H9 (cell line): Measurements from ENCODE around the gene ZHX3. TPM values are rescaled to one million over a fixed set of nuclear protein-coding genes. Genes with fewer than 3 reads are reported as not detected.

Source experiments
- DNase-seq: peaks from one replicate; pipeline ENCODE4 v3.0.0-alpha.2; 2017
- H2AFZ ChIP-seq: one replicate; pipeline ENCODE4 v1.6.1; 2013; ENCODE audit warnings: mild to moderate bottlenecking, low read length, control low read depth, moderate library complexity
- H2AK5ac ChIP-seq: 2 replicates; pipeline ENCODE4 v1.6.1; 2013; ENCODE audit warnings: low read length, control low read depth, mixed read lengths; ENCODE audit not compliant: insufficient read length
- H2BK120ac ChIP-seq: one replicate; pipeline ENCODE4 v1.6.1; 2013; ENCODE audit warnings: low read depth, mild to moderate bottlenecking, low read length, control low read depth, inconsistent platforms; ENCODE audit not compliant: poor library complexity, severe bottlenecking
- H2BK12ac ChIP-seq: 2 replicates; pipeline ENCODE4 v1.6.1; 2013; ENCODE audit warnings: low read length, control low read depth, mixed read lengths, low read depth; ENCODE audit not compliant: insufficient read length
- H2BK15ac ChIP-seq: 2 replicates; pipeline ENCODE4 v1.6.1; 2013; ENCODE audit warnings: low read depth, low read length, control low read depth
- H2BK20ac ChIP-seq: one replicate; pipeline ENCODE4 v1.6.1; 2013; ENCODE audit warnings: low read depth, mild to moderate bottlenecking, low read length, control low read depth, inconsistent platforms; ENCODE audit not compliant: poor library complexity, severe bottlenecking
- H2BK5ac ChIP-seq: 2 replicates; pipeline ENCODE4 v1.6.1; 2013; ENCODE audit warnings: low read length, control low read depth, mixed read lengths; ENCODE audit not compliant: insufficient read length
- H3K14ac ChIP-seq: 2 replicates; pipeline ENCODE4 v1.6.1; 2013; ENCODE audit warnings: low read length, control low read depth; ENCODE audit not compliant: insufficient read depth
- H3K18ac ChIP-seq: 2 replicates; pipeline ENCODE4 v1.6.1; 2013; ENCODE audit warnings: low read depth, mild to moderate bottlenecking, mixed read lengths, low read length, control low read depth; ENCODE audit not compliant: insufficient read length
- H3K23ac ChIP-seq: 2 replicates; pipeline ENCODE4 v1.6.1; 2013; ENCODE audit warnings: low read length, control low read depth, mixed read lengths, low read depth; ENCODE audit not compliant: insufficient read length
- H3K23me2 ChIP-seq: 2 replicates; pipeline ENCODE4 v1.6.1; 2013; ENCODE audit warnings: low read depth, mild to moderate bottlenecking, mixed read lengths, low read length, control low read depth; ENCODE audit not compliant: insufficient read length, poor library complexity, severe bottlenecking
- H3K27ac ChIP-seq: 2 replicates; pipeline ENCODE4 v1.5.1; 2013; ENCODE audit warnings: low read length, control low read depth, mixed read lengths, low read depth; ENCODE audit not compliant: insufficient read length
- H3K27me3 ChIP-seq: 2 replicates; pipeline ENCODE4 v1.6.1; 2013; ENCODE audit warnings: low read length, control low read depth, inconsistent platforms; ENCODE audit not compliant: insufficient read depth
- H3K4ac ChIP-seq: 2 replicates; pipeline ENCODE4 v1.6.1; 2013; ENCODE audit warnings: low read depth, mild to moderate bottlenecking, control low read depth, inconsistent platforms, low read length, moderate library complexity
- H3K4me1 ChIP-seq: 2 replicates; pipeline ENCODE4 v1.6.1; 2013; ENCODE audit warnings: low read length, control low read depth, inconsistent platforms; ENCODE audit not compliant: insufficient read depth
- H3K4me2 ChIP-seq: 2 replicates; pipeline ENCODE4 v1.6.1; 2013; ENCODE audit warnings: low read length, control low read depth, mixed read lengths; ENCODE audit not compliant: insufficient read length, insufficient read depth
- H3K56ac ChIP-seq: 2 replicates; pipeline ENCODE4 v1.6.1; 2013; ENCODE audit warnings: low read depth, mild to moderate bottlenecking, mixed read lengths, low read length, control low read depth; ENCODE audit not compliant: insufficient read length
- H3K79me1 ChIP-seq: 2 replicates; pipeline ENCODE4 v1.6.1; 2013; ENCODE audit warnings: low read depth, mild to moderate bottlenecking, moderate library complexity, low read length, control low read depth, inconsistent platforms; ENCODE audit not compliant: insufficient read depth, poor library complexity, severe bottlenecking
- H3K79me2 ChIP-seq: 2 replicates; pipeline ENCODE4 v1.6.1; 2013; ENCODE audit warnings: low read length, control low read depth, inconsistent platforms; ENCODE audit not compliant: insufficient read depth
- H3K9ac ChIP-seq: 2 replicates; pipeline ENCODE4 v1.6.1; 2013; ENCODE audit warnings: low read length, control low read depth, mixed read lengths; ENCODE audit not compliant: insufficient read length; ENCODE audit errors: extremely low read depth
- H3K9me3 ChIP-seq: one replicate; pipeline ENCODE4 v1.6.1; 2013; ENCODE audit warnings: low read depth, low read length, inconsistent platforms; ENCODE audit not compliant: control insufficient read depth
- H3T11ph ChIP-seq: one replicate; pipeline ENCODE4 v1.6.1; 2013; ENCODE audit warnings: mild to moderate bottlenecking, low read length, control low read depth, inconsistent platforms
- H4K20me1 ChIP-seq: one replicate; pipeline ENCODE4 v1.6.1; 2013; ENCODE audit not compliant: control insufficient read depth, insufficient read length, insufficient read depth
- H4K5ac ChIP-seq: 2 replicates; pipeline ENCODE4 v1.6.1; 2013; ENCODE audit warnings: low read depth, mild to moderate bottlenecking, mixed read lengths, low read length, control low read depth; ENCODE audit not compliant: insufficient read length
- H4K8ac ChIP-seq: replicated peaks from 2 replicates; pipeline ENCODE4 v1.6.1; 2013; ENCODE audit warnings: low read length, control low read depth, mixed read lengths, low read depth; ENCODE audit not compliant: insufficient read length
- H4K91ac ChIP-seq: 2 replicates; pipeline ENCODE4 v1.6.1; 2013; ENCODE audit warnings: low read depth, mild to moderate bottlenecking, moderate library complexity, mixed read lengths, low read length, control low read depth; ENCODE audit not compliant: insufficient read length
- H3K27ac Mint-ChIP-seq, 3 experiments: 2 replicates in 2 of 3; 3 replicates in 1 of 3; pipeline ENCODE4 v1.8.0; 2020 to 2021; ENCODE audit warnings: mixed read lengths in 3 of 3, mild to moderate bottlenecking in 1 of 3, moderate library complexity in 1 of 3
- H3K27me3 Mint-ChIP-seq: 2 replicates; pipeline ENCODE4 v1.8.0; 2021; ENCODE audit warnings: low read depth, mild to moderate bottlenecking, moderate library complexity, mixed read lengths
- H3K36me3 Mint-ChIP-seq, 3 experiments: 2 replicates in 2 of 3; 3 replicates in 1 of 3; pipeline ENCODE4 v1.8.0; 2020 to 2021; ENCODE audit warnings: low read depth in 3 of 3, mixed read lengths in 3 of 3; ENCODE audit not compliant: insufficient read depth in 1 of 3
- H3K4me1 Mint-ChIP-seq, 2 experiments: 2 replicates each; pipeline ENCODE4 v1.8.0; 2020; ENCODE audit warnings: mixed read lengths in 2 of 2
- H3K4me3 Mint-ChIP-seq, 2 experiments: 2 replicates in 1 of 2; 3 replicates in 1 of 2; pipeline ENCODE4 v1.8.0; 2020 to 2021; ENCODE audit warnings: mild to moderate bottlenecking in 2 of 2, mixed read lengths in 2 of 2, moderate library complexity in 1 of 2
- H3K9me3 Mint-ChIP-seq, 2 experiments: 2 replicates in 1 of 2; 3 replicates in 1 of 2; pipeline ENCODE4 v1.8.0; 2020; ENCODE audit warnings: mild to moderate bottlenecking in 2 of 2, mixed read lengths in 2 of 2, moderate library complexity in 1 of 2
- WGBS: extraction: QIAGEN DNeasy Blood & Tissue Kit; methylation state at CpG from one replicate; pipeline ENCODE4 v1.1.7; 2013; ENCODE audit warnings: missing lambda C conversion rate, low lambda C conversion rate, mixed read lengths; ENCODE audit not compliant: insufficient read length; ENCODE audit errors: extremely low coverage; 5-methylcytosine and 5-hydroxymethylcytosine counted together
- total RNA-seq: library from RNA; stranded (reverse); gene quantifications from 2 replicates; pipeline ENCODE4 v1.2.1, GENCODE V29; 2021
- TF ChIP-seq, protein P1 (sequence below): fragments of 200-600 bp; sonication (generic); conservative IDR thresholded peaks from 3 replicates; pipeline ENCODE4 v1.8.0; 2021; ENCODE audit warnings: antibody characterized with exemption, mild to moderate bottlenecking

Gene ZHX3
- total RNA-seq, 1 experiment from 2014 or later, result 4.4 TPM

DNA sequence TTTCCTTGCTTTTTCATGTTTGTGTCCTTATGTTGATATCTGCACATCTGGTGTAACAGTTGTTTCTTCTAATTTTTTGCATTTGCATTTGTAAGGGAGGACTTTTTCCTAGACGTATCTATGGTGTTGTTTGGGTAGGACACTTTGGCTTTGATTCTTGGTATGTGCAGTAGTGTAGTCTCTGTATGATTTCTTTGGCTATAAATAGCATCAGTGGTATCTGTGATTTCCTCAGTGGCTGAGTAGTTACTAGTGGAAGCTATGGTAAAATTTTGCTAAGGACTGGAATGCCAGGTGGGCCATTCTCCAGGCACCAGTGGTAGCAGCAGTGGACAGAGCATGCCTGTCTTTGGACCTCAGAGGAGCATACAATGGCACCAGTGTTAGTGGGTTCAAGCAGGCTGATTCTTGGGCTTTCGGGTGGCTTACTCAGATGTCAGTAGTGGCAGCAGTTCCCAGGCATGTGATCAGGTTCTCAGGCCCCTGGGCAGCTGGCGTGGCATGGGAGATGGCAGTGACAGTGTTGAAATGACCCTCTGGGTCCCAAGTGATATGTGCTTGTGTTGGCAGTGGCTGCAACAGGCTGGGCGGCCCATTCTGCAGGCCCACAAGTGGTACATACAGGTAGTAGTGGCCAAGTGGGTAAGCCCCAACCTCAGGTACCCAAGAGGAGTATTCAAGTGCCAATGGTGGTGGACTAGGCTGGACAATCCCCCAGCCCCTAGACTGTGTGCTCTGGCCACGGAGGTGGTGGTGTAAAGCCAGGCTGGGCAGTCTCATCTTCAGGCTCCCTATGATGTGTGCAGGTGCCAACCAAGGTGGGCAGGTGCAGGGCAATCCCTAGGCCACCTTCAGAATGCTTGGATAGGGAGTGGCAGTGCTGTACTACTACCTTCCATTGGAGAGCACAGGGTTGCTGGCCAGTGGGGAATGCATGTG is 125.7 kb downstream of the ZHX3 start:
- H2BK5ac ChIP-seq, result no peak overlapping the region
- no peaks in the 10 kb centered on the region for H3K79me1 ChIP-seq
- H2BK15ac ChIP-seq, result no peak overlapping the region
- no peak overlapping the region for H3K14ac ChIP-seq
- H3K9me3 ChIP-seq, result no peaks in the 10 kb centered on the region
- no peaks in the 10 kb centered on the region for H4K20me1 ChIP-seq
- no peaks in the 10 kb centered on the region for H3K27me3 ChIP-seq
- H3K79me2 ChIP-seq, result no peaks in the 10 kb centered on the region
- no peak overlapping the region for H3K4ac ChIP-seq
- no peak overlapping the region for H3T11ph ChIP-seq
- TF ChIP-seq, protein P1, sequence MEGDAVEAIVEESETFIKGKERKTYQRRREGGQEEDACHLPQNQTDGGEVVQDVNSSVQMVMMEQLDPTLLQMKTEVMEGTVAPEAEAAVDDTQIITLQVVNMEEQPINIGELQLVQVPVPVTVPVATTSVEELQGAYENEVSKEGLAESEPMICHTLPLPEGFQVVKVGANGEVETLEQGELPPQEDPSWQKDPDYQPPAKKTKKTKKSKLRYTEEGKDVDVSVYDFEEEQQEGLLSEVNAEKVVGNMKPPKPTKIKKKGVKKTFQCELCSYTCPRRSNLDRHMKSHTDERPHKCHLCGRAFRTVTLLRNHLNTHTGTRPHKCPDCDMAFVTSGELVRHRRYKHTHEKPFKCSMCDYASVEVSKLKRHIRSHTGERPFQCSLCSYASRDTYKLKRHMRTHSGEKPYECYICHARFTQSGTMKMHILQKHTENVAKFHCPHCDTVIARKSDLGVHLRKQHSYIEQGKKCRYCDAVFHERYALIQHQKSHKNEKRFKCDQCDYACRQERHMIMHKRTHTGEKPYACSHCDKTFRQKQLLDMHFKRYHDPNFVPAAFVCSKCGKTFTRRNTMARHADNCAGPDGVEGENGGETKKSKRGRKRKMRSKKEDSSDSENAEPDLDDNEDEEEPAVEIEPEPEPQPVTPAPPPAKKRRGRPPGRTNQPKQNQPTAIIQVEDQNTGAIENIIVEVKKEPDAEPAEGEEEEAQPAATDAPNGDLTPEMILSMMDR, result no peak
- H2BK20ac ChIP-seq, result no peak overlapping the region
- DNase-seq, result no peak
- peaks cover 0 to 3% (median 0%) of the 10 kb centered on the region in 3 experiments; a peak in 2 of 7 replicates for H3K36me3 Mint-ChIP-seq
- H3K9ac ChIP-seq, result no peak overlapping the region
- H3K18ac ChIP-seq, result no peak overlapping the region
- no peak overlapping the region for H2AFZ ChIP-seq
- no peak overlapping the region for H2AK5ac ChIP-seq
- no peak overlapping the region for H3K4me2 ChIP-seq
- H3K4me1 ChIP-seq, result no peaks in the 10 kb centered on the region
- H4K5ac ChIP-seq, result no peak overlapping the region
- H2BK120ac ChIP-seq, result no peak overlapping the region
- WGBS, result no CpG with 5 or more reads among the region's 5 CpGs
- no peak overlapping the region for H4K91ac ChIP-seq
- no peaks in the 10 kb centered on the region for H3K27me3 Mint-ChIP-seq
- H4K8ac ChIP-seq, result no peak overlapping the region
- no peak overlapping the region for H2BK12ac ChIP-seq
- no peaks in the 10 kb centered on the region for H3K23me2 ChIP-seq
- peaks cover 0 to 11% of the 10 kb centered on the region in 2 experiments; a peak in 3 of 5 replicates for H3K9me3 Mint-ChIP-seq
- H3K4me3 Mint-ChIP-seq, result no peak overlapping the region
- no peak overlapping the region for H3K56ac ChIP-seq
- H3K4me1 Mint-ChIP-seq, result no peaks in the 10 kb centered on the region
- H3K23ac ChIP-seq, result no peak overlapping the region
- no peak overlapping the region for H3K27ac ChIP-seq
- H3K27ac Mint-ChIP-seq, result no peak overlapping the region
